Retinal pigment epithelial cell (primary cell): ENCODE data around the gene MIB2.
"Not testable (repeated sequence)": the region's sequence is repeated elsewhere in the genome, so short reads cannot be mapped to it uniquely, and the experiment has no call there.

Experiments used
- DNase-seq: peaks from one replicate; pipeline ENCODE4 v3.0.0-alpha.2; 2010; ENCODE audit warnings: low read depth
- H3K4me3 ChIP-seq: 2 replicates; pipeline ENCODE4 v1.5.1; 2011; ENCODE audit warnings: mild to moderate bottlenecking, low read length, control low read depth, moderate library complexity
- CTCF ChIP-seq: conservative IDR thresholded peaks from 2 replicates; pipeline ENCODE4 v1.5.1; 2011; ENCODE audit warnings: low read depth, low read length, control low read depth, inconsistent platforms

The MIB2 gene

GRCh38 chr1:1648265-1648664, 33.0 kb downstream of the MIB2 start:
- not testable (repeated sequence) for DNase-seq, H3K4me3 ChIP-seq

- peak; percentile 14 for TF ChIP-seq CTCF
- DNase-seq = peak; percentile 77
- peak within 1 kb of the TSS; percentile 67 for H3K4me3 ChIP-seq
These were observed 43.6 kb downstream of the MIB2 start, which contains the start of gene CDK11B for GRCh38 chr1:1658583-1659549. CDK11B (minus strand) TSS chr1:1659004; CDS start chr1:1657485, 1,519 bp downstream.

GRCh38 chr1:1662392-1662791, 47.1 kb downstream of the MIB2 start:
- not testable (repeated sequence) for H3K4me3 ChIP-seq, DNase-seq

GRCh38 chr1:1662830-1663560, 47.7 kb downstream of the MIB2 start:
- DNase-seq, H3K4me3 ChIP-seq: not testable (repeated sequence)

GRCh38 chr1:1664318-1664717, 49.0 kb downstream of the MIB2 start:
- not testable (repeated sequence) for DNase-seq, H3K4me3 ChIP-seq

- DNase-seq = no peak
- no peak overlapping the region for H3K4me3 ChIP-seq
- TF ChIP-seq CTCF = no peak
These were observed 49.9 kb downstream of the MIB2 start for GRCh38 chr1:1664941-1665814.

GRCh38 chr1:1665815-1666251, 50.5 kb downstream of the MIB2 start:
- TF ChIP-seq CTCF = peak; percentile 50
- no peak for DNase-seq
- H3K4me3 ChIP-seq = no peak overlapping the region

GRCh38 chr1:1666526-1666925, 51.2 kb downstream of the MIB2 start:
- no peak for TF ChIP-seq CTCF
- no peak overlapping the region for H3K4me3 ChIP-seq
- no peak for DNase-seq
